ENCODE results near the gene KLHL4. TPM values are rescaled to one million over a fixed set of nuclear protein-coding genes. Genes with fewer than 3 reads are reported as not detected.
A peak's percentile ranks its signal among the peaks of the same experiment; 100 is the strongest.

The KLHL4 gene
- total and polyA plus RNA-seq, 2 donors (not counting 1 experiment from before 2014, with no cell fraction given), result 0.26 to 3.5 TPM

DNA sequence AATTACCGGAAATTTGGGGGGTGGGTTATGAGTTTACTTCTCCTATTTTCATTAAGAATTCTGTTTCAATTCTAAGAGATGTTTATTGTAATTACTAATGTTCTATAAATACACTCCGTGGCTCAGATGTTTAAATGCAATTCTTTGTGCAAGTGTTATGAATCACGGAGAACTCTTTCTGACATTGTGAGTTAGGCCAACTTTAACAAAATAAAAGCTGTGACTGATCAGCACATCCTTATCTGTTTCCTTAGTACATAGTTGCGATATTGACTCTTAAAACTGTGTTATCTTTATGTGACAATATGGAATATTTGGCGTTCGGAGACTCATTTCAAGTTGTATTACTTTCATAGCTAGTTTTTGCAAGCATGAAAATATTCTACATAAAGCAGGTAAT lies 902 bp downstream of the KLHL4 start:
- Histone ChIP-seq H3K4me1 (ENCODE audit: control insufficient read depth, extremely low read depth, insufficient read depth, low read length) (no peaks in the 10 kb centered on the region), H3K9ac (ENCODE audit: insufficient read depth, low read length) (no peak overlapping the region), H3K36me3 (ENCODE audit: control insufficient read depth, insufficient read depth, low read length) (no peaks in the 10 kb centered on the region), H3K4me2 (ENCODE audit: extremely low read depth, insufficient read depth, low read length) (no peak overlapping the region), H3K9me3 (ENCODE audit: control insufficient read depth, insufficient read depth, low read depth, low read length) (no peaks in the 10 kb centered on the region), H3K79me2 (ENCODE audit: control insufficient read depth, insufficient read depth, low read length) (no peaks in the 10 kb centered on the region), H4K20me1 (ENCODE audit: control insufficient read depth, extremely low read depth, insufficient read depth, low read length) (no peaks in the 10 kb centered on the region), H2AFZ (ENCODE audit: low read length) (no peak overlapping the region), H3K27ac (ENCODE audit: insufficient read depth, low read length) (no peak overlapping the region), H3K27me3 (ENCODE audit: control insufficient read depth, insufficient read depth, low read length) (no peaks in the 10 kb centered on the region), H3K4me3 (replicated peaks in 1 of 4; ENCODE audit: control extremely low read depth in 1 of 4, insufficient read depth in 1 of 4, low read depth in 3 of 4, low read length in 4 of 4) (peak overlapping the region in 2 of 4 experiments; percentile 41 to 72)
- no peak for TF ChIP-seq EZH2 (IDR thresholded peaks at IDR 0.05; ENCODE audit: low read length, missing control alignments)
- peak; percentile 22 to 28 for DNase-seq (ENCODE audit: low read depth in 2 of 2)

GRCh38 chrX:87525771-87526229 lies 8.2 kb downstream of the KLHL4 start:
- Histone ChIP-seq H3K79me2 (ENCODE audit: control insufficient read depth, insufficient read depth, low read length) (no peaks in the 10 kb centered on the region), H3K27me3 (ENCODE audit: control insufficient read depth, insufficient read depth, low read length) (no peaks in the 10 kb centered on the region), H3K36me3 (ENCODE audit: control insufficient read depth, insufficient read depth, low read length) (no peaks in the 10 kb centered on the region), H3K4me3 (replicated peaks in 1 of 4; ENCODE audit: control extremely low read depth in 1 of 4, insufficient read depth in 1 of 4, low read depth in 3 of 4, low read length in 4 of 4) (no peak overlapping the region), H4K20me1 (ENCODE audit: control insufficient read depth, extremely low read depth, insufficient read depth, low read length) (no peaks in the 10 kb centered on the region), H3K4me2 (ENCODE audit: extremely low read depth, insufficient read depth, low read length) (no peak overlapping the region), H3K9ac (ENCODE audit: insufficient read depth, low read length) (no peak overlapping the region), H3K9me3 (ENCODE audit: control insufficient read depth, insufficient read depth, low read depth, low read length) (no peaks in the 10 kb centered on the region), H2AFZ (ENCODE audit: low read length) (no peak overlapping the region), H3K27ac (ENCODE audit: insufficient read depth, low read length) (no peak overlapping the region), H3K4me1 (ENCODE audit: control insufficient read depth, extremely low read depth, insufficient read depth, low read length) (no peaks in the 10 kb centered on the region)
- TF ChIP-seq CTCF (conservative IDR thresholded peaks at IDR 0.05 in 1 of 2, IDR thresholded peaks at IDR 0.05 in 1 of 2; ENCODE audit: low read depth in 1 of 2, low read length in 2 of 2), result no peak
- no peak for TF ChIP-seq EZH2 (IDR thresholded peaks at IDR 0.05; ENCODE audit: low read length, missing control alignments)
- peak; percentile 78 to 90 for DNase-seq (ENCODE audit: low read depth in 2 of 2)

DNA sequence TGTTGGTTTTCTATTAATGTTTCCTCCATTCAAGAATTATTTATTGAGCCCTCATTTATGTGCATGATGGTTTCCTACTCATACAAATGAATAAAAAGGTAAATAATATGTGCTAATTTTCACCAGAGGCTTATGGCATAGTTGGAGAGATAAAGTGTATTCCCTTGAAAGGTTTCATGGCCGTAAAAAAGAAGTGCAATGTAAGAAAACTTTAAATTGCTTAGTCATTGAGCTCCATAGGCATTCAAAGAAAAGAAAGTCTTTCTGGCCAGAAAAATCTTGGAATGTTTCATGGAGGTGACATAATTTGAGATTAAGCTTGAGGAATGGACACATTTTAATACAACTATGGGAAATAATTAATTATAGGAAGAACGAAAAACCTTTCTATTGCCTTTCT lies 8.7 kb downstream of the KLHL4 start:
- H3K9ac ChIP-seq (ENCODE audit: insufficient read depth, low read length), result no peak overlapping the region
- H3K79me2 ChIP-seq (ENCODE audit: control insufficient read depth, insufficient read depth, low read length), result no peaks in the 10 kb centered on the region
- no peak for TF ChIP-seq EZH2 (IDR thresholded peaks at IDR 0.05; ENCODE audit: low read length, missing control alignments)
- no peak for TF ChIP-seq CTCF (conservative IDR thresholded peaks at IDR 0.05 in 1 of 2, IDR thresholded peaks at IDR 0.05 in 1 of 2; ENCODE audit: low read depth in 1 of 2, low read length in 2 of 2)
- H3K27ac ChIP-seq (ENCODE audit: insufficient read depth, low read length), result no peak overlapping the region
- DNase-seq (ENCODE audit: low read depth in 2 of 2), result no peak
- no peaks in the 10 kb centered on the region for H4K20me1 ChIP-seq (ENCODE audit: control insufficient read depth, extremely low read depth, insufficient read depth, low read length)
- no peaks in the 10 kb centered on the region for H3K9me3 ChIP-seq (ENCODE audit: control insufficient read depth, insufficient read depth, low read depth, low read length)
- no peaks in the 10 kb centered on the region for H3K36me3 ChIP-seq (ENCODE audit: control insufficient read depth, insufficient read depth, low read length)
- no peak overlapping the region for H3K4me2 ChIP-seq (ENCODE audit: extremely low read depth, insufficient read depth, low read length)
- no peak overlapping the region for H3K4me3 ChIP-seq (replicated peaks in 1 of 4; ENCODE audit: control extremely low read depth in 1 of 4, insufficient read depth in 1 of 4, low read depth in 3 of 4, low read length in 4 of 4)
- no peaks in the 10 kb centered on the region for H3K27me3 ChIP-seq (ENCODE audit: control insufficient read depth, insufficient read depth, low read length)
- no peaks in the 10 kb centered on the region for H3K4me1 ChIP-seq (ENCODE audit: control insufficient read depth, extremely low read depth, insufficient read depth, low read length)
- no peak overlapping the region for H2AFZ ChIP-seq (ENCODE audit: low read length)
